ENCODE results near the gene TENT4A. TPM values are rescaled to one million over a fixed set of nuclear protein-coding genes. Genes with fewer than 3 reads are reported as not detected.

TENT4A gene
- polyA plus RNA-seq, 10 donors = 14.1 to 24.1 (median 16.8) TPM

DNA sequence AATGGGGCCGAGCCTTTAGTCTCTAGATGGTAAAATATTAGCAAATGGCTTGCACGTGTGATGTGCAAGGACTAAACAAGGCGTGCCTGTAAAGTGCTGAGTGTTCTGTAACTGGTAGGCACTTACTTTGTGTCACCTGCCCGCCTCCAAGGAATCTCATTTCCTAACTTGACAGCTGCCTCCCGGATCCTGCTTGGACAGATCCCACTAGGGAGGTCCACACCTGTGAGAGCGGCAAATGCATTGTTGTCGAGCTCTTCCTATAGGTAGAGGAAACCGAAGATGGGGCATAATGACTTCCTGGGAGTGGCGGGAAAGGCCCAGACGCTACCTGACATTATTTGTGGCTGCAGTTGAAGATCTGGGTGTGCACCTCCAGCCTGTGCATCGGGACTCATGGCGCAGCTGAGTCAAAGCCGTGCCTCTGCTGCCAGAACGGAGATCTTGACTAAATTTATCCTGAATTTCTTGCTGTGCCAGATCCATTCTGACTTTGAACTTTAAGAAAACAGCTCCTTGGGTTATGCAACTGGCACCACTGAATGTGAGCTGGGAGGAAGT is 79.8 kb downstream of the TENT4A start:
- no peak for DNase-seq

DNA sequence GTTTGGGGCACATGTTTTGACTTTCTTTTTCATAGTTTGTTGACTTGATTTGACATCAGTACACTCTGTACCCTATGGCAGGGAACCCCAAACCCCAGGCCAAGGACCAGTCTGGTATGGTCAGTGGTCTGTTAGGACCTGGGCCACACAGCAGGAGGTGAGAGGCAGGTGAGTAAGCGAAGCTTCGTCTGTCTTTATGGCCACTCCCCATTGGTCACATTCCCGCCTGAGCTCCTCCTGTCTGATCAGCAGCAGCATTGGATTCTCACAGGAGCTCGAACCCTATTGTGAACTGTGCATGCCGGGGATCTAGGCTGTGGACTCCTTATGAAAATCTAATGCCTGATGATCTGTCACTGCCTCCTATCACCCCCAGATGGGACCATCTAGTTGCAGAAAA is 88.0 kb downstream of the TENT4A start:
- no peak for DNase-seq

DNA sequence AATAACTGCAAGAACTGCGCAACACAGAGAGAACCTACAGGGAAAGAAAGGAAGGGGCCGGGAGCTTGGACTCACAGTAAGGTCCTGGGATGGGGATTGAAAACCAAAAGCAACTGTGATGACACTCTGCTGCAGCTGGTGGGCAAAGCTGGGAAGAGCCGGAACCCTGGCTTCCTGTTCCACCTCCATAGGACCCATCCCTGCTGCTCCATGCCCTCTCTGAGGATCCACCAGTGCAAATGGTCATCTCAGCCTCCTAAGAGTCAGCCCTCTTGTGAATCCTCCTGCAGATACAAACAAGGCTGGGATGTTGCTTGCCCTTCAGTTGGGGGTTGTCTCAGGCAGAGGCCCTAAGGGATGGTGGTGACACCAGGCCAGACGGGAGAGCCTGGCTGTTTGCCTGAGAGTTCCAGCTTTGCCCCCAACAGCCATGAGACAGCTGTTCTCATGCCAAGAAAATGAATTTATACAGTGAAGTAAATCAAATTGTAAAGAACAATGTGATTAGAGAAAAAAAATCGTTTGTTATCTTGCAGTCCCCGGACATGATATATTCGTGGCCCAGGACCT is 90.8 kb downstream of the TENT4A start:
- no peak for DNase-seq

DNA sequence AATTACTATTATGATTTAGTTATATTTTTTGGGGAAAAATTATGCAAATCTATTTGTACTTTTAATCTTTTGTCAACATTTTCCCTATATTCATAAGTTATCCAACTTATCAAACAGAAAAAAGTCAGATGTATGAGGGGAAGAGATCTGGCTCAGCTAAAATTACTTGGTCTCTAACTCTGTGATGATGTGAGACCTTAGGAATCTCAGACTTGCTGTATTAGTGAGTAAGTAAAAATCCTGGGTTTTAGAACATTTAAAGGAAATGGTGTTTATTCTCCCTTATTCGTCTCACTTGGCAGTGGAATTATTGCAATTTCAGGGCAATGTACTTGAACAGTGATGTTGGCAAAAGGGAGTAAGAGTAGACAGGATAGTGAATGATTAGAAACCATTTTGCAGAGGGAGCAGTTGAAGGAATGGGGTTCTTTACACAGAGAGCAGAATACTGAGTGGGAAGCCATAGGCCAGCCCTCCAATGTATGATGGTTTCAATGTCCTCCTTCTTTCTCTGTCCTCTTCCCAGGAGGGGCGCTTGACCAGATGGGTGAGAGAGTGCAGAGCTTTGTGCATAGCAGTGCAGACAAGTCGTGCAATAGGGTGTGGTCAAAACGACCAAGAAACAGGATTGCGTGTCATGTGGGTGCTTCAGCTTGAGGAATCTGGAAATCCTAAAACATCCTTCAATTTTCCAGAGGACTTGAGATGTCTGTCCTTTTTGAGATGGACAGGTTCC is 91.7 kb downstream of the TENT4A start:
- peak in 2 of 3 donors; percentile 18 to 26 for DNase-seq

DNA sequence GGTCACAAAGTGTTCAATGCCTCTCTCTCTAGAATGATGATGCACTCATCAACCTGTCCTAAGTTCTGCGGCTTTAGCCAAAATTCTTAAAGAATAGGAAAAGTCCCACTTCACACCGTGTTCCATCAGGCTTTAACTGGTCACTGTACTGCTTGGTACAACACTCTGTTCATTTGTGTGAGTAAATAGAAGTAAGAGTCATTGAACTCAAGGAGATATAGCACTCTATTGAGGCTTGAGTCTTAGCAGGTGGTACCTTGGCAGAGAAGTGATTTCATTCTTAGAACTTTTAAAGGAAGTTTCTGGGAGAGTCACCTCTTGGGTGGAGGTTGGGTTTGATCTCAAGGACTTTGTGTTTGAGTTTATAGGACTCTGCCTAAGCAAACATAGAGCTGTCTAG is 92.6 kb downstream of the TENT4A start:
- DNase-seq = no peak

Other genes with a start within 250 kb of the TENT4A start
- 10 to 100 TPM; 32.8 to 67.8 (median 42.0) TPM for gene NSUN2, start 80.4 kb upstream of the TENT4A start, polyA plus RNA-seq (ENCODE audit: insufficient read length in 10 of 10)
- gene SRD5A1, start 80.0 kb upstream of the TENT4A start, polyA plus RNA-seq (ENCODE audit: insufficient read length in 10 of 10) = 10 to 100 TPM in 7 of 10 donors, 1 to 10 TPM in 3; 8.4 to 13.2 (median 10.6) TPM